Kidney (tissue), 14 donors: Measurements from ENCODE around the gene AOPEP. TPM values are rescaled to one million over a fixed set of nuclear protein-coding genes. Genes with fewer than 3 reads are reported as not detected.

Experiments used
- DNase-seq, 5 donors: peaks; one replicate each; pipeline ENCODE4 v3.0.0-alpha.2; 2013 to 2020
- FAIRE-seq: peaks from 2 replicates; lab custom pipeline; 2012; peaks lifted over from hg19 to GRCh38; lab: Jason Lieb, UNC
- H3K27ac ChIP-seq, 2 donors: one replicate each; pipeline ENCODE4 v1.7.0; 2013; ENCODE audit warnings: low read depth in 2 of 2, low read length in 2 of 2, inconsistent platforms in 1 of 2
- H3K27me3 ChIP-seq: one replicate; pipeline ENCODE4 v1.7.1; 2013; ENCODE audit warnings: low read length, inconsistent platforms; ENCODE audit not compliant: control insufficient read depth, insufficient read depth
- H3K36me3 ChIP-seq, 3 donors: one replicate each; pipeline versions ENCODE4 v1.7.0 to v1.7.1; 2013; ENCODE audit warnings: low read length in 3 of 3, control low read depth in 1 of 3, inconsistent platforms in 1 of 3; ENCODE audit not compliant: insufficient read depth in 3 of 3, control insufficient read depth in 2 of 3
- H3K4me1 ChIP-seq, 3 donors: one replicate each; pipeline versions ENCODE4 v1.7.0 to v1.7.1; 2013; ENCODE audit warnings: low read length in 3 of 3, inconsistent platforms in 1 of 3, low read depth in 1 of 3; ENCODE audit not compliant: control insufficient read depth in 2 of 3, insufficient read depth in 2 of 3
- H3K4me3 ChIP-seq, 3 donors: one replicate each; pipeline versions ENCODE4 v1.7.0 to v1.8.1; 2013; ENCODE audit warnings: low read length in 3 of 3, control low read depth in 1 of 3, inconsistent platforms in 1 of 3
- H3K9ac ChIP-seq, 3 donors: one replicate each; pipeline versions ENCODE4 v1.7.0 to v1.7.1; 2013; ENCODE audit warnings: low read length in 3 of 3, control low read depth in 1 of 3, inconsistent platforms in 1 of 3
- H3K9me3 ChIP-seq, 3 donors: one replicate each; pipeline versions ENCODE4 v1.7.0 to v1.7.1; 2013; ENCODE audit warnings: low read length in 3 of 3, control low read depth in 1 of 3, inconsistent platforms in 1 of 3; ENCODE audit not compliant: control insufficient read depth in 2 of 3, insufficient read depth in 1 of 3
- CTCF ChIP-seq: IDR thresholded peaks from 3 replicates; pipeline ENCODE4 v1.5.1; 2012; ENCODE audit warnings: mild to moderate bottlenecking, moderate library complexity, borderline replicate concordance; ENCODE audit not compliant: insufficient read depth; ENCODE audit errors: extremely low read depth
- intact Hi-C: fragments of 100-400 bp; cut with DNase I; formaldehyde crosslinking; loops from one replicate; pipeline ENCODE4 v1.11.1; 2022
- polyA plus RNA-seq: library from polyadenylated mRNA; stranded (reverse); fragments of 350-450 nt; fragmentation: Illumina TruSeq; extraction: RNeasy Lipid Tissue Mini Kit (QIAGEN cat#74804); gene quantifications from one replicate; pipeline ENCODE4 v1.2.3, GENCODE V29; 2014; ENCODE audit warnings: low read depth, low replicate concordance; ENCODE audit not compliant: insufficient read depth
- total RNA-seq: library from RNA; stranded (reverse); fragmentation: NEBNext Ultra II Directional; extraction: Animal tissue kit (Norgen Biotek cat#: 25700); gene quantifications from one replicate; pipeline ENCODE4 v1.2.1, GENCODE V29; 2021
- donor health status: control.
- donor health status: control.
- donor health status: control.
- donor health status: control.
- donor health status: control.
- donor health status: DM: yes; HTN: yes; CAD: no.
- donor health status: Normal renal cell carcinoma (clear cell type).

The AOPEP gene
- total and polyA plus RNA-seq, 2 donors from 2014 or later = 52.2 to 119 TPM

- DNase-seq = no peak
- intact Hi-C loops = no loop called here
- Histone ChIP-seq H3K9ac (no peak overlapping the region), H3K4me1 (peaks cover 0 to 14% (median 4%) of the 10 kb centered on the region in 3 donors), H3K4me3 (no peak overlapping the region), H3K9me3 (peaks cover 0 to 6% (median 0%) of the 10 kb centered on the region in 3 donors), H3K27ac (no peak overlapping the region), H3K36me3 (no peaks in the 10 kb centered on the region), H3K27me3 (no peaks in the 10 kb centered on the region)
- TF ChIP-seq CTCF = no peak
- FAIRE-seq = no peak
Measured at GRCh38 chr9:94909965-94910730, 183.6 kb downstream of the AOPEP start.

- peaks cover 0 to 14% (median 4%) of the 10 kb centered on the region in 3 donors for H3K4me1 ChIP-seq
- no peak for TF ChIP-seq CTCF
- H3K27me3 ChIP-seq = no peaks in the 10 kb centered on the region
- intact Hi-C loops = no loop called here
- H3K27ac ChIP-seq = no peak overlapping the region
- peaks cover 0 to 6% (median 0%) of the 10 kb centered on the region in 3 donors for H3K9me3 ChIP-seq
- no peak overlapping the region for H3K4me3 ChIP-seq
- no peaks in the 10 kb centered on the region for H3K36me3 ChIP-seq
- H3K9ac ChIP-seq = no peak overlapping the region
- FAIRE-seq (no peak), DNase-seq (no peak)
Measured at GRCh38 chr9:94911211-94911610, 184.7 kb downstream of the AOPEP start.

- H3K27me3 ChIP-seq = no peaks in the 10 kb centered on the region
- intact Hi-C loops = no loop called here
- H3K4me3 ChIP-seq = no peak overlapping the region
- no peak for TF ChIP-seq CTCF
- no peak overlapping the region for H3K9ac ChIP-seq
- peaks cover 0 to 11% (median 4%) of the 10 kb centered on the region in 3 donors for H3K4me1 ChIP-seq
- peaks cover 0 to 6% (median 0%) of the 10 kb centered on the region in 3 donors for H3K9me3 ChIP-seq
- FAIRE-seq = no peak
- no peaks in the 10 kb centered on the region for H3K36me3 ChIP-seq
- no peak overlapping the region for H3K27ac ChIP-seq
- no peak for DNase-seq
Measured at GRCh38 chr9:94911986-94912635, 185.6 kb downstream of the AOPEP start.
